ENCODE measurements around the gene PAPOLB. TPM values are rescaled to one million over a fixed set of nuclear protein-coding genes. Genes with fewer than 3 reads are reported as not detected.

Gene PAPOLB
- total RNA-seq: 0.09 and 0.14 TPM in 2 replicates

GRCh38 chr7:4861673-4862072, at the start of gene PAPOLB:
Gene PAPOLB, minus strand, starts transcription at chr7:4862030. Its CDS starts 220 bp downstream, at chr7:4861810.

GRCh38 chr7:4883372-4884144, 21.7 kb upstream of the PAPOLB start, which contains the start of gene RADIL:
Gene RADIL, minus strand, starts transcription at chr7:4883716. Its CDS starts 5,577 bp downstream, at chr7:4878139.

Other genes with a start within 250 kb of the PAPOLB start
- gene FOXK1, start 179.7 kb downstream of the PAPOLB start, total RNA-seq: 21.5 and 22.6 TPM in 2 replicates
- gene AP5Z1, start 86.4 kb downstream of the PAPOLB start, total RNA-seq: 21.6 and 25.4 TPM in 2 replicates
- gene RADIL, start 21.7 kb upstream of the PAPOLB start, total RNA-seq: 0.46 and 0.57 TPM in 2 replicates
- gene MMD2, start 97.2 kb upstream of the PAPOLB start, total RNA-seq: not detected in 2 replicates
- 6.1 and 8.2 TPM in 2 replicates for gene RBAK, start 183.8 kb upstream of the PAPOLB start, total RNA-seq

All from smooth muscle cell of bladder (primary cell).